HG02642 (cell line): Measurements from ENCODE around the gene GLIS1.

Source experiments
- ATAC-seq: cut with Tn5 transposase; IDR thresholded peaks from one replicate; pipeline ENCODE4 v1.9.1; 2021; ENCODE audit warnings: mild to moderate bottlenecking; ENCODE audit not compliant: unreplicated experiment, poor library complexity

The GLIS1 gene

GRCh38 chr1:53524428-53525375, 214.3 kb downstream of the GLIS1 start:
- ATAC-seq = no peak

GRCh38 chr1:53521924-53522552, 216.9 kb downstream of the GLIS1 start:
- ATAC-seq = no peak

GRCh38 chr1:53520481-53520880, 218.5 kb downstream of the GLIS1 start:
- no peak for ATAC-seq

- no peak for ATAC-seq
Measured at GRCh38 chr1:53519421-53519820, 219.5 kb downstream of the GLIS1 start.

GRCh38 chr1:53518775-53519174, 220.2 kb downstream of the GLIS1 start:
- ATAC-seq = no peak

GRCh38 chr1:53517821-53518352, 221.1 kb downstream of the GLIS1 start:
- no peak for ATAC-seq

- no peak for ATAC-seq
Measured at GRCh38 chr1:53517109-53517508, 221.9 kb downstream of the GLIS1 start.

- ATAC-seq = no peak
Measured at GRCh38 chr1:53516181-53516580, 222.8 kb downstream of the GLIS1 start.

- no peak for ATAC-seq
Measured at GRCh38 chr1:53514436-53514835, 224.5 kb downstream of the GLIS1 start.

- ATAC-seq = no peak
Measured at GRCh38 chr1:53513846-53514245, 225.1 kb downstream of the GLIS1 start.

GRCh38 chr1:53512807-53513755, 225.9 kb downstream of the GLIS1 start:
- no peak for ATAC-seq

GRCh38 chr1:53511933-53512806, 226.8 kb downstream of the GLIS1 start:
- no peak for ATAC-seq

GRCh38 chr1:53511323-53511932, 227.5 kb downstream of the GLIS1 start:
- ATAC-seq = no peak

GRCh38 chr1:53510215-53510614, 228.7 kb downstream of the GLIS1 start:
- no peak for ATAC-seq

- ATAC-seq = no peak
Measured at GRCh38 chr1:53509775-53510174, 229.2 kb downstream of the GLIS1 start.

- ATAC-seq = no peak
Measured at GRCh38 chr1:53508991-53509666, 229.8 kb downstream of the GLIS1 start.

GRCh38 chr1:53508056-53508990, 230.6 kb downstream of the GLIS1 start:
- ATAC-seq = no peak
